Prostate gland (tissue), 2 donors: Measurements from ENCODE around the gene BLM. TPM values are rescaled to one million over a fixed set of nuclear protein-coding genes. Genes with fewer than 3 reads are reported as not detected.

ENCODE experiments used
- DNase-seq: peaks from one replicate; pipeline ENCODE4 v3.0.0-alpha.2; 2019; ENCODE audit warnings: low spot score
- H3K27ac ChIP-seq, 2 donors: fragments of 200-600 bp; sonication (generic); 2 replicates each; pipeline ENCODE4 v1.5.1; 2017 to 2019
- H3K27me3 ChIP-seq: fragments of 200-600 bp; sonication (generic); replicated peaks from 2 replicates; pipeline ENCODE4 v1.5.1; 2019; ENCODE audit not compliant: insufficient read depth
- H3K36me3 ChIP-seq, 2 donors: fragments of 200-600 bp; sonication (generic); 1 replicate in 1 of 2; 2 replicates in 1 of 2; pipeline versions ENCODE4 v1.5.1 to v1.8.1; 2017 to 2019
- H3K4me1 ChIP-seq: fragments of 200-600 bp; sonication (generic); replicated peaks from 2 replicates; pipeline ENCODE4 v1.5.1; 2019
- H3K4me3 ChIP-seq, 2 donors: fragments of 200-600 bp; sonication (generic); 2 replicates each; pipeline ENCODE4 v1.5.1; 2017 to 2019
- H3K9me3 ChIP-seq: fragments of 200-600 bp; sonication (generic); 2 replicates; pipeline ENCODE4 v1.5.1; 2017
- CTCF ChIP-seq, 4 experiments: fragments of 200-600 bp in 2 of 4; fragments of 450-650 bp in 2 of 4; sonication (generic) in 2 of 4; IDR thresholded peaks; 1 replicate in 3 of 4; 2 replicates in 1 of 4; pipeline ENCODE4 v1.5.1; 2016 to 2019; ENCODE audit warnings: antibody characterized with exemption in 4 of 4, mild to moderate bottlenecking in 2 of 4, moderate library complexity in 2 of 4
- POLR2A ChIP-seq: fragments of 450-650 bp; IDR thresholded peaks from one replicate; pipeline ENCODE4 v1.6.1; 2016; ENCODE audit warnings: antibody characterized with exemption, mild to moderate bottlenecking
- POLR2AphosphoS5 ChIP-seq: sonication (generic); formaldehyde crosslinking; IDR thresholded peaks from one replicate; pipeline ENCODE4 v1.6.1; 2017; ENCODE audit warnings: antibody characterized with exemption
- WGBS: methylation state at CpG from one replicate; pipeline ENCODE4 v1.1.5; 2018; 5-methylcytosine and 5-hydroxymethylcytosine counted together
- intact Hi-C: fragments of 100-400 bp; cut with DNase I; formaldehyde crosslinking; loops from one replicate; pipeline ENCODE4 v1.14.2; 2022
- total RNA-seq, 2 donors: library from RNA; depleted of rRNA; stranded (reverse); fragments of >200 nt; gene quantifications; one replicate each; pipeline ENCODE4 v1.1.0, GENCODE V29; 2016

Gene BLM
- total RNA-seq, 2 donors from 2014 or later = 1.4 to 4.9 TPM

- H3K4me1 ChIP-seq = no peaks in the 10 kb centered on the region
- TF ChIP-seq CTCF (IDR thresholded peaks at IDR 0.05) (no peak), POLR2A (no peak), POLR2AphosphoS5 (no peak)
- no peak overlapping the region for H3K4me3 ChIP-seq
- H3K9me3 ChIP-seq = no peaks in the 10 kb centered on the region
- intact Hi-C loops = no loop called here
- H3K36me3 ChIP-seq = no peaks in the 10 kb centered on the region
- H3K27me3 ChIP-seq = no peaks in the 10 kb centered on the region
- DNase-seq = no peak
- H3K27ac ChIP-seq = no peak overlapping the region
- WGBS = 100% methylated on average over 1 of the region's 1 CpG
Observed at GRCh38 chr15:90760661-90761232, 43.6 kb downstream of the BLM start.

- no peak overlapping the region for H3K27ac ChIP-seq
- intact Hi-C loops = no loop called here
- H3K36me3 ChIP-seq = no peaks in the 10 kb centered on the region
- H3K4me3 ChIP-seq = no peak overlapping the region
- H3K9me3 ChIP-seq = no peaks in the 10 kb centered on the region
- DNase-seq = no peak
- no peaks in the 10 kb centered on the region for H3K27me3 ChIP-seq
- H3K4me1 ChIP-seq = no peaks in the 10 kb centered on the region
- 88% methylated on average over 3 of the region's 3 CpGs for WGBS
- TF ChIP-seq POLR2A (no peak), POLR2AphosphoS5 (no peak), CTCF (IDR thresholded peaks at IDR 0.05) (no peak)
Observed at GRCh38 chr15:90761629-90762028, 44.5 kb downstream of the BLM start.

- H3K36me3 ChIP-seq = no peaks in the 10 kb centered on the region
- TF ChIP-seq CTCF (IDR thresholded peaks at IDR 0.05) = no peak
- peak; percentile 31 for TF ChIP-seq POLR2AphosphoS5
- no peak for TF ChIP-seq POLR2A
- H3K4me3 ChIP-seq = no peak overlapping the region
- DNase-seq = no peak
- WGBS = 73% methylated on average over 6 of the region's 6 CpGs
- H3K9me3 ChIP-seq = no peaks in the 10 kb centered on the region
- intact Hi-C loops = no loop called here
- no peak overlapping the region for H3K27ac ChIP-seq
- H3K27me3 ChIP-seq = no peaks in the 10 kb centered on the region
- no peaks in the 10 kb centered on the region for H3K4me1 ChIP-seq
Observed at GRCh38 chr15:90762109-90762508, 45.0 kb downstream of the BLM start.

- Histone ChIP-seq H3K27me3 (no peaks in the 10 kb centered on the region), H3K36me3 (no peaks in the 10 kb centered on the region), H3K4me3 (no peak overlapping the region), H3K4me1 (no peaks in the 10 kb centered on the region), H3K9me3 (no peaks in the 10 kb centered on the region), H3K27ac (no peak overlapping the region)
- no peak for DNase-seq
- TF ChIP-seq POLR2A (no peak), POLR2AphosphoS5 (no peak), CTCF (IDR thresholded peaks at IDR 0.05) (no peak)
- intact Hi-C loops = no loop called here
- 45% methylated on average over 4 of the region's 4 CpGs for WGBS
Observed at GRCh38 chr15:90763366-90764099, 46.4 kb downstream of the BLM start.

GRCh38 chr15:90765531-90765930 is 48.4 kb downstream of the BLM start:
- DNase-seq = no peak

More at GRCh38 chr15:90765531-90765930, 48.4 kb downstream of the BLM start:
- 40% methylated on average over 2 of the region's 2 CpGs for WGBS
- TF ChIP-seq POLR2A (no peak), CTCF (IDR thresholded peaks at IDR 0.05) (no peak), POLR2AphosphoS5 (no peak)
- no peaks in the 10 kb centered on the region for H3K36me3 ChIP-seq
- H3K4me3 ChIP-seq = no peak overlapping the region
- H3K27me3 ChIP-seq = no peaks in the 10 kb centered on the region
- H3K27ac ChIP-seq = no peak overlapping the region
- intact Hi-C loops = no loop called here
- no peaks in the 10 kb centered on the region for H3K4me1 ChIP-seq
- no peaks in the 10 kb centered on the region for H3K9me3 ChIP-seq
